ENCODE measurements around the gene PSMD1. TPM values are rescaled to one million over a fixed set of nuclear protein-coding genes. Genes with fewer than 3 reads are reported as not detected.

The PSMD1 gene
- total and polyA plus RNA-seq, 2 donors (not counting 3 experiments of a cell fraction or from before 2014, with no cell fraction given), result 163 to 209 TPM

DNA sequence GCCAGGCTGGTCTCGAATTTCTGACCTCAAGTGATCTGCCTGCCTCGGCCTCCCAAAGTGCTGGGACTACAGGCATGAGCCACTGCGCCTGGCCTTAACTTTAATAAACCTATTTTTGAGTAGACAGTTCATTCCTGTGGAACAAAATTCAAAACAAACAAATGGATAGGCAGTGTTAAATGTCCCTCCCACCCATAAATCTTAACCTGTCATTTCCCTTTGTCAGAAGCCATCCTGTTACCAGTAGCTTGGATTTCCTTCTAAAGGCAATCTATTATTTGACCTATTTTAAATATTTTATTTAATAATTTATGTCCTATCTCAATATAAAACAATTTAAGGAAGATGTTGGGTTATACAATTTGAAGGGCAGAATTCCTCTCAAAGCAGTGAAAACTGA, 25.9 kb upstream of the PSMD1 start:
- Histone ChIP-seq H3K4me2 (ENCODE audit: insufficient read depth, low read length) (no peak overlapping the region), H3K27ac (ENCODE audit: insufficient read depth, low read depth, low read length) (no peak overlapping the region), H3K9me3 (replicated peaks; ENCODE audit: control insufficient read depth, insufficient read depth, low read length) (no peaks in the 10 kb centered on the region), H3K27me3 (ENCODE audit: control insufficient read depth in 2 of 2, insufficient read depth in 2 of 2, low read length in 2 of 2) (peaks cover 7 to 11% of the 10 kb centered on the region in 2 experiments), H2AFZ (ENCODE audit: low read depth, low read length) (no peak overlapping the region), H3K4me3 (replicated peaks in 1 of 3; ENCODE audit: insufficient read depth in 1 of 3, low read depth in 1 of 3, low read length in 3 of 3) (no peak overlapping the region), H3K36me3 (ENCODE audit: control insufficient read depth in 2 of 2, extremely low read depth in 1 of 2, insufficient read depth in 2 of 2, low read length in 2 of 2) (no peaks in the 10 kb centered on the region), H3K9me1 (replicated peaks; ENCODE audit: control insufficient read depth, extremely low read depth, insufficient read depth, low read length) (no peaks in the 10 kb centered on the region), H3K9ac (replicated peaks; ENCODE audit: extremely low read depth, insufficient read depth, low read length) (no peak overlapping the region), H4K20me1 (replicated peaks; ENCODE audit: control insufficient read depth, extremely low read depth, insufficient read depth, low read length) (no peaks in the 10 kb centered on the region), H3K79me2 (ENCODE audit: control insufficient read depth, insufficient read depth, low read length) (no peaks in the 10 kb centered on the region), H3K4me1 (ENCODE audit: control insufficient read depth, extremely low read depth, insufficient read depth, low read length) (no peaks in the 10 kb centered on the region)
- no peak for DNase-seq (ENCODE audit: low read depth, low spot score)
- dilution Hi-C loops (cut with MboI; ENCODE audit: extremely low pct_ligation_motif_present, low sequenced_read_pairs), result no loop called here
- ChIA-PET POLR2A (no interaction called here), CTCF (interaction anchor here (3.1 kb wide), 1 partner anchor 22 kb away, joined by 8 read pairs; no protein-coding TSS in a partner anchor)
- intact Hi-C loops (cut with micrococcal nuclease), result no loop called here
- TF ChIP-seq, protein P1, sequence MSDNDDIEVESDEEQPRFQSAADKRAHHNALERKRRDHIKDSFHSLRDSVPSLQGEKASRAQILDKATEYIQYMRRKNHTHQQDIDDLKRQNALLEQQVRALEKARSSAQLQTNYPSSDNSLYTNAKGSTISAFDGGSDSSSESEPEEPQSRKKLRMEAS (IDR thresholded peaks at IDR 0.05; ENCODE audit: insufficient read depth, insufficient read length), result no peak
- TF ChIP-seq GATA2 (IDR thresholded peaks at IDR 0.05; ENCODE audit: insufficient read depth, insufficient read length, low read depth, low read length) (no peak), POLR2AphosphoS5 (IDR thresholded peaks at IDR 0.05; ENCODE audit: insufficient read depth, low read depth, low read length) (no peak)
- TF ChIP-seq, protein P2, sequence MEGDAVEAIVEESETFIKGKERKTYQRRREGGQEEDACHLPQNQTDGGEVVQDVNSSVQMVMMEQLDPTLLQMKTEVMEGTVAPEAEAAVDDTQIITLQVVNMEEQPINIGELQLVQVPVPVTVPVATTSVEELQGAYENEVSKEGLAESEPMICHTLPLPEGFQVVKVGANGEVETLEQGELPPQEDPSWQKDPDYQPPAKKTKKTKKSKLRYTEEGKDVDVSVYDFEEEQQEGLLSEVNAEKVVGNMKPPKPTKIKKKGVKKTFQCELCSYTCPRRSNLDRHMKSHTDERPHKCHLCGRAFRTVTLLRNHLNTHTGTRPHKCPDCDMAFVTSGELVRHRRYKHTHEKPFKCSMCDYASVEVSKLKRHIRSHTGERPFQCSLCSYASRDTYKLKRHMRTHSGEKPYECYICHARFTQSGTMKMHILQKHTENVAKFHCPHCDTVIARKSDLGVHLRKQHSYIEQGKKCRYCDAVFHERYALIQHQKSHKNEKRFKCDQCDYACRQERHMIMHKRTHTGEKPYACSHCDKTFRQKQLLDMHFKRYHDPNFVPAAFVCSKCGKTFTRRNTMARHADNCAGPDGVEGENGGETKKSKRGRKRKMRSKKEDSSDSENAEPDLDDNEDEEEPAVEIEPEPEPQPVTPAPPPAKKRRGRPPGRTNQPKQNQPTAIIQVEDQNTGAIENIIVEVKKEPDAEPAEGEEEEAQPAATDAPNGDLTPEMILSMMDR (IDR thresholded peaks at IDR 0.05; ENCODE audit: extremely low read depth in 1 of 2, insufficient read depth in 1 of 2, low read depth in 1 of 2, low read length in 2 of 2), result no peak
- FAIRE-seq, result no peak
- BruUV-seq (replicated peaks), result no TSS peak

DNA sequence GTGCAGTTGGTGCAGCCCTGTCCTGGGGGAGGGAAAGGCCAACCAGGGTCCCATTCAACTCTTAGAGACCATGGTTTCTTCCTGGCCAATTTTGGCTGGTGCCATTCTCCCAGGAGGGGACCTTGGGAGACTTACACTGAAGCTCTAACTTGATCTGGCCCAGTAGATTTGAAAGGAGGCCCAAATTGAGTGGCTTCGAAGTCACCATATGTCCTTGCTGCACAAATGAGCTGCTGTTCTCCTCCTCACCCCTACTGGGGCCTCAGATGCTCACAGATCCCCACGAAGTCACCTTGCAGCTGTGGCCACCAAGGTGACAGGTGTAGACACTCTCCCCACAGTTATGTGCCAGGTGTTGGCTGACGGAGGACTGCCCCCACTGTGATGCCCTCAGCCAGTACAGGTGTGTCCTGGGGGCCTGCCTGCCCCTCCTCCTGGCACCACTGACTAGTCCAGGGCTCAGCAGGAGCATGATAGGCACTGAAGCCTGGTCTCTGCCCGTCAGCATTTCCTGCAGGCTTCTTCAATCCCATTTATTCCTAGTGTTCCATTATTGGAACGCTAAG, 24.0 kb upstream of the PSMD1 start:
- no peak overlapping the region for H3K9ac ChIP-seq (replicated peaks; ENCODE audit: extremely low read depth, insufficient read depth, low read length)
- dilution Hi-C loops (cut with MboI; ENCODE audit: extremely low pct_ligation_motif_present, low sequenced_read_pairs) (no loop called here), intact Hi-C loops (cut with micrococcal nuclease) (no loop called here)
- TF ChIP-seq, protein P1 (IDR thresholded peaks at IDR 0.05; ENCODE audit: insufficient read depth, insufficient read length), result no peak
- TF ChIP-seq POLR2A (IDR thresholded peaks at IDR 0.05; ENCODE audit: low read depth, low read length) (no peak), GATA2 (IDR thresholded peaks at IDR 0.05; ENCODE audit: insufficient read depth, insufficient read length, low read depth, low read length) (no peak)
- no peaks in the 10 kb centered on the region for H3K9me1 ChIP-seq (replicated peaks; ENCODE audit: control insufficient read depth, extremely low read depth, insufficient read depth, low read length)
- BruUV-seq (replicated peaks), result no TSS peak
- FAIRE-seq (no peak), DNase-seq (ENCODE audit: low read depth, low spot score) (no peak)
- no peak overlapping the region for H3K27ac ChIP-seq (ENCODE audit: insufficient read depth, low read depth, low read length)
- ChIA-PET CTCF (interaction anchor here (3.1 kb wide), 1 partner anchor 20 kb away, joined by 8 read pairs; no protein-coding TSS in a partner anchor), POLR2A (no interaction called here)
- peaks cover 19 to 25% of the 10 kb centered on the region in 2 experiments for H3K27me3 ChIP-seq (ENCODE audit: control insufficient read depth in 2 of 2, insufficient read depth in 2 of 2, low read length in 2 of 2)
- H3K4me2 ChIP-seq (ENCODE audit: insufficient read depth, low read length), result no peak overlapping the region
- H3K36me3 ChIP-seq (ENCODE audit: control insufficient read depth in 2 of 2, extremely low read depth in 1 of 2, insufficient read depth in 2 of 2, low read length in 2 of 2), result no peaks in the 10 kb centered on the region
- no peaks in the 10 kb centered on the region for H4K20me1 ChIP-seq (replicated peaks; ENCODE audit: control insufficient read depth, extremely low read depth, insufficient read depth, low read length)
- H3K4me1 ChIP-seq (ENCODE audit: control insufficient read depth, extremely low read depth, insufficient read depth, low read length), result no peaks in the 10 kb centered on the region
- H3K79me2 ChIP-seq (ENCODE audit: control insufficient read depth, insufficient read depth, low read length), result no peaks in the 10 kb centered on the region
- no peaks in the 10 kb centered on the region for H3K9me3 ChIP-seq (replicated peaks; ENCODE audit: control insufficient read depth, insufficient read depth, low read length)
- no peak overlapping the region for H3K4me3 ChIP-seq (replicated peaks in 1 of 3; ENCODE audit: insufficient read depth in 1 of 3, low read depth in 1 of 3, low read length in 3 of 3)
- H2AFZ ChIP-seq (ENCODE audit: low read depth, low read length), result no peak overlapping the region
